Activated naive CD4-positive, alpha-beta T cell treated with anti-CD3 and anti-CD28 coated beads, Interleukin-2, amount 50 U/mL, for 72 hours (primary cell): ENCODE results near the gene MAPRE3. TPM values are rescaled to one million over a fixed set of nuclear protein-coding genes. Genes with fewer than 3 reads are reported as not detected.

Experiments
- ATAC-seq, 2 donors: fragments of 150-1000 bp; cut with Tn5 transposase; 2 replicates each; pipeline ENCODE4 v1.10.0; 2021; ENCODE audit warnings: mild to moderate bottlenecking in 2 of 2, moderate library complexity in 2 of 2
- DNase-seq, 2 donors: peaks; one replicate each; pipeline ENCODE4 v3.0.0; 2021 to 2022; ENCODE audit warnings: low spot score in 2 of 2
- H3K27ac Mint-ChIP-seq, 2 donors: one replicate each; pipeline ENCODE4 v1.8.0; 2022; ENCODE audit warnings: mild to moderate bottlenecking in 2 of 2, mixed read lengths in 2 of 2
- H3K36me3 Mint-ChIP-seq, 2 donors: one replicate each; pipeline ENCODE4 v1.8.0; 2022; ENCODE audit warnings: mixed read lengths in 2 of 2
- H3K9me3 Mint-ChIP-seq, 2 donors: one replicate each; pipeline ENCODE4 v1.8.0; 2022; ENCODE audit warnings: mixed read lengths in 2 of 2
- total RNA-seq, 2 donors: library from RNA; stranded (reverse); gene quantifications; one replicate each; pipeline ENCODE4 v1.2.3, GENCODE V29; 2022

MAPRE3 gene
- total RNA-seq, 2 donors from 2014 or later = 4.0 to 4.2 TPM

DNA sequence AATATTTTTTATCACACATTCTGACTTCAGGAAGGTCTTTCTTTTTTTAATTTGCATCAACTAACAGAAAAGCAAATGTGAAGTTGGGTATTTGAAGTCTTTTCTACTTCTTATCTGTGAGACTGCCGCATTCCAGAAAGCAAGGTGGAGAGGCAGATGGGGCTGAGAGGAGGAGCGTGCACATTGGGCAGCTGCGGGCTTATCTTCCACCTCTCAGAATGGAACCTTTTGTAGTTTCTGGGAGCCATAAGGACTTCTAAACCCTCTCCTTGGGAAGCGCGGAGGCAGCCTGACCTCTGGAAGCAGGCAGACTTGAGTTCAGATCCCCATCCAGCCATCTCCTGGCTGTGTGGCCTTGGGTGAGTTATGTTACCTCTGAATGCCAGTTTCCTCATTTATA, 3.9 kb downstream of the MAPRE3 start:
- DNase-seq = no peak
- Mint-ChIP-seq H3K36me3 (no peaks in the 10 kb centered on the region), H3K27ac (no peak overlapping the region), H3K9me3 (no peaks in the 10 kb centered on the region)
- no peak for ATAC-seq

DNA sequence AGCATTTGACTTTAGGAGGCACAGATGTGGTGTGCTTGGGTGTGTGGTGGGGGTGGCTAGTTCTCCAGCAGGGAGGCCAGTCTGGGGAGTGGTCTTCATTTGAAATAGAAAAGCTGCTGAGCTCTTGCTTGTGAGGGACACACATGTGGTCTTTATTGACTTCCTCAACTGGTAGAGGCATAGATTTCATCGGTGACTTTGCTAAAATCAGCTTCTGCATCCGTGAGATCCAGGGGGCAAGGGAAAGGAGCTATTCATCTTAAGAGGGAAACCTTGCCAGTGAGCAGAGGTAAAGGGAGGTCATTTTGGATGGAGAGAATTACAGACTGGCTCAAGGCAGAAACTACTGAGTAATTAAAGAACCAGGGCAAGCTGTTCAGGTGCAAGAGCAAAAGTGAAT, 4.7 kb downstream of the MAPRE3 start:
- H3K9me3 Mint-ChIP-seq = no peaks in the 10 kb centered on the region
- no peaks in the 10 kb centered on the region for H3K36me3 Mint-ChIP-seq
- no peak overlapping the region for H3K27ac Mint-ChIP-seq
- no peak for ATAC-seq
- DNase-seq = no peak

DNA sequence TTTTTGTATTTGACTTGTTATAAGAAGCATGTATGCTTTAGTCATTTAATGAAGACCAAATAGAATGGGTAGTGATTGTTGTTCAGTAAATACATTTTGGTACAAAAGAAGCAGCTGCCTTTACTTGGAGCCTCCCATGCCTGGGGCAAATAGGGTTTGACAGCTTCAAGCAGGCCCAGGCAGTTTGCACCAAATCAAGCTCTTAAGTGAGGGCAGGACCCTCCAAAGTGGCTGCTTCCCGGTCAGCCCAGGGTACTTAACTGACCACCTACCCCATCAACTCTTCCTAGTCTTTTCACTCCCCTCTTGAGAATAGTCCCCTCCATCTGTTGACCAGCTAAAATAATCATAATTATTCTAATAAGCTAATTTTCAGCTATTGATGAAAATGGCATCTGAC, 5.2 kb downstream of the MAPRE3 start:
- Mint-ChIP-seq H3K36me3 (no peaks in the 10 kb centered on the region), H3K27ac (no peak overlapping the region), H3K9me3 (no peaks in the 10 kb centered on the region)
- no peak for DNase-seq
- ATAC-seq = no peak

DNA sequence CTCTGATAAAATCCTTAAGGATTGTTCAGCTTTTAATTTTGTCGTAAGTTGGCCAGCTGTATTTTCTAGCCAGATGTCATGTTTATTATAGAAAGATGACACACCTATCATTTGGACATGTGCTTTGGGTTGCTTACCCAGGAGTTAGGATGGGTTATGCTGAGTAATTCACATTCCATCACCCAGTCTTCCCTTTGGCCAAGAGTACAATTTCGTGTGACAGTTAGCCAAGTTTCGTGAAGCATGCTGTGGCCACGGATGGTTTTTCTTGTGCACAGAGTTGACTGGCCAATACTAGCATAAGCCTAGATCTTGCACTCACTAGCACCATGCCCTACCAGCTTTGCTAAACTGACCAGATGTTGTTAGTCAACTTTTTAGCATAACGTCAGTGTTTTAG, 5.8 kb downstream of the MAPRE3 start:
- no peaks in the 10 kb centered on the region for H3K36me3 Mint-ChIP-seq
- no peak for DNase-seq
- ATAC-seq = no peak
- no peak overlapping the region for H3K27ac Mint-ChIP-seq
- H3K9me3 Mint-ChIP-seq = no peaks in the 10 kb centered on the region

- DNase-seq = no peak
- no peak for ATAC-seq
- Mint-ChIP-seq H3K9me3 (no peaks in the 10 kb centered on the region), H3K27ac (no peak overlapping the region), H3K36me3 (no peaks in the 10 kb centered on the region)
Measured at GRCh38 chr2:26977012-26977411, 6.6 kb downstream of the MAPRE3 start.

DNA sequence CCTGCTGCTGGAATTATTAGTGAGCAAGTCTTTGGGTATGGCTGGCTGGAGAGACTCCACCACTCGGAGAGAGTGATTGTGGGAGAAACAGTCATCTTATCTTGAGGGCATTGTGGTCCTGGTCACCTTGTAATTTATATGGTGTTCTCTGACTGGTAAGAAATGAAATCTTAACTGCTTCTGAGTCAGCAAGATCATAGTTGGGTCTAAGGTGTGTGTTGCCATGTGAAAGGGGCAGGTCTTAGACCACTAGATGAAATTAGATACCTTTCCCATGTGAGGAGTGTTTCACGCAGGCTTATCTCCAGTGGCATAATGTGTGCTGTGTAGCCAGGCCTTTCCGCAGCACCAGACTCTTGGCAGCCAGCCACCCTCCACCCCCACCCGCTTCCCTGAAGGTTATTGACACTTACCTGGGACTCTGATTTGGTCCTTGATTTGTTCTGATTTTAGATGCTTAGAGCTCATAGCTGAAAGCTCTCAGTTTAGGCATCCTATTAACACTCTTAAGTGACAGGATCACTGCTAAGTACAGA, 7.7 kb downstream of the MAPRE3 start:
- H3K36me3 Mint-ChIP-seq = no peaks in the 10 kb centered on the region
- DNase-seq (no peak), ATAC-seq (no peak)
- no peaks in the 10 kb centered on the region for H3K9me3 Mint-ChIP-seq
- no peak overlapping the region for H3K27ac Mint-ChIP-seq

DNA sequence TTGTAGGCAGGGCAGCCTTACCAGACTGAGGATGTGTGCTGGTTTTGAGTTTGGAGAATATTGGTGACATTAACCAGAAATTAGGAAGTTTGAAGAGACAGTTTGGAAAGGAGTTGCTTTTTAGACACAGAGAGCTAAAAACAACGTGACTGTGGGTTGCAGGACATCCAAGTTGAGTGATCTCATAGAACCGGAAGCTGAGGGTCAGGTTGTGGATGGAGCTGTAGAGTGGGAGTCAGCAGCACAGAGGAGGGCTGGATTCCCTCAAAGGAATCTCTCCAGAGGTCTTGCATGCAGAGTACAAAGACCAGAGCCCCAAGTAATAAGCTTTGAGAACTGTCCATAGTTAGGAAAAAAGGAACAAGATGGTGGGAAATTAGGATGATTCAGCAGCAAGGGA, 9.3 kb downstream of the MAPRE3 start:
- Mint-ChIP-seq H3K9me3 (no peaks in the 10 kb centered on the region), H3K36me3 (no peaks in the 10 kb centered on the region), H3K27ac (no peak overlapping the region)
- DNase-seq (no peak), ATAC-seq (no peak)

GRCh38 chr2:26980971-26981370, 10.5 kb downstream of the MAPRE3 start:
- Mint-ChIP-seq H3K27ac (no peak overlapping the region), H3K36me3 (no peaks in the 10 kb centered on the region), H3K9me3 (no peaks in the 10 kb centered on the region)
- ATAC-seq = no peak
- no peak for DNase-seq

DNA sequence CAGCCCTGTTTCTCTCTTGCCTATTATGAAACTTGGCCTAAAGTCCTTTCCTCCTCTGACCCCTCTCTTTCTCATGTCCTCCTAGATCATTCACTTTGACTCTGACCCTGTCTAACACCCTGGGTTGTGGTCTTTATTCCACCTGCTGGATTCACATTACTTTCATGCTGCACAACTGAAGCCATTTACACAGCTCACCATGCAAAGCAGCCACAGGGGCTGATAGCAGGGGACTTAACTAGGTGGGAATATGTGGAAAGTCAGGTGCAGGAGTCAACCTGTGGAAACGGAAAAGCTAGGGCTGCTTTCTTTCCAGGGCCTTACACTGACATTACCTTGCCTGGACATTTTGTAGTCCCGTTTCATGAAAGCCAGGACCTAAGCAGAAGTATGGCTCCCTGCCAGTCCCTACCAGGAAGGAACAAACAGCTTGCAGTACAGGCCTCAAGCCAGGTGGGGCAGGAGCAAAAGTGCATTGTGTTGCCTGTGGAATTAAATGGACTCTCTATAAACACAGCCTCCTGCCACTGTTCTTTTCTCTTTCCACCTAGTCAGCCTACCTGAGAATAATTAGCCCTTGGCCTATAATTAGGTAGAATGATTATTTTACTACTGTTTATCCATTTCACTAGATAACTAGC, 11.8 kb downstream of the MAPRE3 start:
- no peaks in the 10 kb centered on the region for H3K36me3 Mint-ChIP-seq
- DNase-seq (no peak), ATAC-seq (peak in 1 of 2 donors; percentile 61)
- no peaks in the 10 kb centered on the region for H3K9me3 Mint-ChIP-seq
- no peak overlapping the region for H3K27ac Mint-ChIP-seq

GRCh38 chr2:26983746-26984145, 13.3 kb downstream of the MAPRE3 start:
- Mint-ChIP-seq H3K9me3 (no peaks in the 10 kb centered on the region), H3K27ac (no peak overlapping the region), H3K36me3 (no peaks in the 10 kb centered on the region)
- DNase-seq (no peak), ATAC-seq (no peak)

- Mint-ChIP-seq H3K27ac (no peak overlapping the region), H3K9me3 (no peaks in the 10 kb centered on the region), H3K36me3 (no peaks in the 10 kb centered on the region)
- DNase-seq (no peak), ATAC-seq (no peak)
Measured at GRCh38 chr2:26985807-26986206, 15.4 kb downstream of the MAPRE3 start.

DNA sequence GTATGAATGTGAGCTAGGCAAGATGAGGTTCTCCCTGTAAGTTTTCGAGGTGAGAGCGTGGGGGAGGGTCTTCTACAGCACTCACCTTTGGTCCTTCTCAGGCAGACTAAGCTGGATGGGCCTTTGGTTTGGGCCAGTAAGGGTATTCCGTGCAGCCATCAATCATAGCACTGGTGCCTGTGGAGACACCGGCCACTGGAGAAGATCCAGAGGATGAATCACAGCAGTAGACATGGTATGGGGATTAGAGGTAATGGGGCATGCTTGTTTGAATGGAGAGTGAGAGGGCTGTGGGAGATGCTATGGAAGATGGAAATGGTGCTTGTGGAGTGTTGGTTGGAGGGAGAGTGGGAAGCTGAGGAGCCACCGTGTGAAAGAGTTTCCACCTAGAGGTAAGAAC, 16.1 kb downstream of the MAPRE3 start:
- H3K9me3 Mint-ChIP-seq = no peaks in the 10 kb centered on the region
- no peak overlapping the region for H3K27ac Mint-ChIP-seq
- no peak for ATAC-seq

GRCh38 chr2:26988058-26988860, 17.8 kb downstream of the MAPRE3 start:
- Mint-ChIP-seq H3K27ac (no peak overlapping the region), H3K9me3 (no peaks in the 10 kb centered on the region), H3K36me3 (no peaks in the 10 kb centered on the region)
- DNase-seq = no peak
- no peak for ATAC-seq

More for the DNA sequence above, 16.1 kb downstream of the MAPRE3 start:
- no peaks in the 10 kb centered on the region for H3K36me3 Mint-ChIP-seq
- no peak for DNase-seq

GRCh38 chr2:26989156-26989555, 18.7 kb downstream of the MAPRE3 start:
- no peaks in the 10 kb centered on the region for H3K9me3 Mint-ChIP-seq

GRCh38 chr2:26991717-26992116, 21.3 kb downstream of the MAPRE3 start:
- no peak for DNase-seq
- no peak overlapping the region for H3K27ac Mint-ChIP-seq

More at GRCh38 chr2:26989156-26989555, 18.7 kb downstream of the MAPRE3 start:
- no peak for DNase-seq
- H3K27ac Mint-ChIP-seq = no peak overlapping the region
- ATAC-seq = no peak
- H3K36me3 Mint-ChIP-seq = no peaks in the 10 kb centered on the region

GRCh38 chr2:26993768-26994167, 23.3 kb downstream of the MAPRE3 start:
- no peaks in the 10 kb centered on the region for H3K36me3 Mint-ChIP-seq
- no peak overlapping the region for H3K27ac Mint-ChIP-seq
- ATAC-seq = no peak
- no peak for DNase-seq
- no peaks in the 10 kb centered on the region for H3K9me3 Mint-ChIP-seq

More at GRCh38 chr2:26991717-26992116, 21.3 kb downstream of the MAPRE3 start:
- H3K9me3 Mint-ChIP-seq = no peaks in the 10 kb centered on the region
- no peak for ATAC-seq
- no peaks in the 10 kb centered on the region for H3K36me3 Mint-ChIP-seq

GRCh38 chr2:26994983-26995382, 24.5 kb downstream of the MAPRE3 start:
- no peak for DNase-seq
- Mint-ChIP-seq H3K9me3 (no peaks in the 10 kb centered on the region), H3K27ac (no peak overlapping the region), H3K36me3 (no peaks in the 10 kb centered on the region)
- ATAC-seq = no peak

GRCh38 chr2:26997394-26997793, 27.0 kb downstream of the MAPRE3 start:
- Mint-ChIP-seq H3K36me3 (no peaks in the 10 kb centered on the region), H3K27ac (no peak overlapping the region), H3K9me3 (no peaks in the 10 kb centered on the region)
- DNase-seq = no peak
- no peak for ATAC-seq
